Gastrocnemius medialis (tissue), 4 donors: Measurements from ENCODE around the gene TNPO2. TPM values are rescaled to one million over a fixed set of nuclear protein-coding genes. Genes with fewer than 3 reads are reported as not detected.

Experiments used
- ATAC-seq, 2 donors: fragments of 150-250 bp; one replicate each; pipeline ENCODE4 v1.9.1; 2016
- DNase-seq, 2 donors: peaks; one replicate each; pipeline ENCODE4 v3.0.0-alpha.2; 2019
- H3K27ac ChIP-seq, 4 donors: fragments of 200-600 bp; sonication (generic); 1 replicate in 1 of 4; 2 replicates in 3 of 4; pipeline ENCODE4 v1.5.1; 2016 to 2018; ENCODE audit warnings: mild to moderate bottlenecking in 2 of 4, moderate library complexity in 1 of 4
- H3K27me3 ChIP-seq, 3 donors: fragments of 200-600 bp; sonication (generic) in 2 of 3; 1 replicate in 1 of 3; 2 replicates in 2 of 3; pipeline versions ENCODE4 v1.5.1 to v1.6.0; 2016 to 2019; ENCODE audit warnings: mild to moderate bottlenecking in 1 of 3, moderate library complexity in 1 of 3
- H3K36me3 ChIP-seq, 2 donors: fragments of 200-600 bp; sonication (generic) in 1 of 2; one replicate each; pipeline ENCODE4 v1.5.1; 2017 to 2018
- H3K4me1 ChIP-seq, 2 donors: fragments of 200-600 bp; sonication (generic) in 1 of 2; one replicate each; pipeline ENCODE4 v1.5.1; 2016 to 2017; ENCODE audit warnings: mild to moderate bottlenecking in 2 of 2
- H3K4me3 ChIP-seq, 4 donors: fragments of 200-600 bp; sonication (generic) in 3 of 4; 1 replicate in 1 of 4; 2 replicates in 3 of 4; pipeline ENCODE4 v1.5.1; 2016 to 2019; ENCODE audit warnings: mild to moderate bottlenecking in 2 of 4
- H3K9me3 ChIP-seq, 3 donors: fragments of 200-600 bp; sonication (generic) in 2 of 3; 1 replicate in 1 of 3; 2 replicates in 2 of 3; pipeline ENCODE4 v1.5.1; 2016 to 2019
- POLR2A ChIP-seq, 2 donors: fragments of 450-650 bp; IDR thresholded peaks; one replicate each; pipeline ENCODE4 v1.6.1; 2017; ENCODE audit warnings: antibody characterized with exemption in 2 of 2, mild to moderate bottlenecking in 2 of 2, moderate library complexity in 2 of 2
- in situ Hi-C, 4 donors: fragments of 200-750 bp; cut with MboI; loops; one replicate each; pipeline versions ENCODE4 v1.15.0 to v1.8.0; 2017; ENCODE audit warnings: low sequenced_read_pairs in 4 of 4
- intact Hi-C: fragments of 100-400 bp; cut with DNase I; formaldehyde crosslinking; loops from one replicate; pipeline ENCODE4 v1.15.1; 2023; ENCODE audit warnings: low total_unique reads
- total RNA-seq, 4 donors: library from RNA; depleted of rRNA; stranded (reverse); fragments of >200 nt; gene quantifications; one replicate each; pipeline versions ENCODE4 v1.1.0 to v1.2.3, GENCODE V29; 2016
- TF ChIP-seq, protein P1 (sequence below), 5 experiments: fragments of 450-650 bp in 3 of 5; fragments of 200-600 bp in 2 of 5; sonication (generic) in 2 of 5; IDR thresholded peaks in 4 of 5; conservative IDR thresholded peaks in 1 of 5; 1 replicate in 4 of 5; 2 replicates in 1 of 5; pipeline ENCODE4 v1.5.1; 2016 to 2019; ENCODE audit warnings: antibody characterized with exemption in 5 of 5, mild to moderate bottlenecking in 3 of 5, moderate library complexity in 3 of 5

The TNPO2 gene
- total RNA-seq, 4 donors from 2014 or later, result 32.1 to 49.9 (median 42.0) TPM

DNA sequence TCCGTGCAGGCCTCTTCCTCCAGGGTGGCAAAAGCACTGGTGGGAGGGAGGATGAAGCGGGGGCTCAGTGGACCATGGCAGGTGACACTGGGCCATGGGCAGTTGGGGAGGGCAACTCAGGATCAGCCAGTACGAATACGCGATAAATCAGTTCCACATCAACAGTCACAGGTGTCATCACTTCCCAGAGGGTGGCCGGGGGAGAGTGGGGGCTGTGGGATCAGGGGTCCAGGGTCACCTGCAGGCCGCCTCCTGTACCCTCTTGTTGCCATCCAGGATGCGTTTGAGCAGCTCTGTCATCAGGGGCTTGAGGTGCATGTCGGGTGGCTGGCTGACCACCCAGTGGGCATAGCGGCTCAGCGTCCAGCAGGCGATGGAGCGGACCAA, 17.4 kb downstream of the TNPO2 start:
- peaks cover 0 to 97% of the 10 kb centered on the region in 2 donors for H3K36me3 ChIP-seq
- no peaks in the 10 kb centered on the region for H3K4me1 ChIP-seq
- H3K9me3 ChIP-seq, result no peaks in the 10 kb centered on the region
- intact Hi-C loops, result no loop called here
- in situ Hi-C loops, result no loop called here
- H3K27me3 ChIP-seq, result no peaks in the 10 kb centered on the region
- H3K27ac ChIP-seq, result no peak overlapping the region
- no peak overlapping the region for H3K4me3 ChIP-seq
- ATAC-seq (no peak), DNase-seq (no peak)
- no peak for TF ChIP-seq POLR2A (IDR thresholded peaks at IDR 0.05)
- TF ChIP-seq, protein P1, sequence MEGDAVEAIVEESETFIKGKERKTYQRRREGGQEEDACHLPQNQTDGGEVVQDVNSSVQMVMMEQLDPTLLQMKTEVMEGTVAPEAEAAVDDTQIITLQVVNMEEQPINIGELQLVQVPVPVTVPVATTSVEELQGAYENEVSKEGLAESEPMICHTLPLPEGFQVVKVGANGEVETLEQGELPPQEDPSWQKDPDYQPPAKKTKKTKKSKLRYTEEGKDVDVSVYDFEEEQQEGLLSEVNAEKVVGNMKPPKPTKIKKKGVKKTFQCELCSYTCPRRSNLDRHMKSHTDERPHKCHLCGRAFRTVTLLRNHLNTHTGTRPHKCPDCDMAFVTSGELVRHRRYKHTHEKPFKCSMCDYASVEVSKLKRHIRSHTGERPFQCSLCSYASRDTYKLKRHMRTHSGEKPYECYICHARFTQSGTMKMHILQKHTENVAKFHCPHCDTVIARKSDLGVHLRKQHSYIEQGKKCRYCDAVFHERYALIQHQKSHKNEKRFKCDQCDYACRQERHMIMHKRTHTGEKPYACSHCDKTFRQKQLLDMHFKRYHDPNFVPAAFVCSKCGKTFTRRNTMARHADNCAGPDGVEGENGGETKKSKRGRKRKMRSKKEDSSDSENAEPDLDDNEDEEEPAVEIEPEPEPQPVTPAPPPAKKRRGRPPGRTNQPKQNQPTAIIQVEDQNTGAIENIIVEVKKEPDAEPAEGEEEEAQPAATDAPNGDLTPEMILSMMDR (IDR thresholded peaks at IDR 0.05 in 4 of 5, conservative IDR thresholded peaks at IDR 0.05 in 1 of 5), result no peak

DNA sequence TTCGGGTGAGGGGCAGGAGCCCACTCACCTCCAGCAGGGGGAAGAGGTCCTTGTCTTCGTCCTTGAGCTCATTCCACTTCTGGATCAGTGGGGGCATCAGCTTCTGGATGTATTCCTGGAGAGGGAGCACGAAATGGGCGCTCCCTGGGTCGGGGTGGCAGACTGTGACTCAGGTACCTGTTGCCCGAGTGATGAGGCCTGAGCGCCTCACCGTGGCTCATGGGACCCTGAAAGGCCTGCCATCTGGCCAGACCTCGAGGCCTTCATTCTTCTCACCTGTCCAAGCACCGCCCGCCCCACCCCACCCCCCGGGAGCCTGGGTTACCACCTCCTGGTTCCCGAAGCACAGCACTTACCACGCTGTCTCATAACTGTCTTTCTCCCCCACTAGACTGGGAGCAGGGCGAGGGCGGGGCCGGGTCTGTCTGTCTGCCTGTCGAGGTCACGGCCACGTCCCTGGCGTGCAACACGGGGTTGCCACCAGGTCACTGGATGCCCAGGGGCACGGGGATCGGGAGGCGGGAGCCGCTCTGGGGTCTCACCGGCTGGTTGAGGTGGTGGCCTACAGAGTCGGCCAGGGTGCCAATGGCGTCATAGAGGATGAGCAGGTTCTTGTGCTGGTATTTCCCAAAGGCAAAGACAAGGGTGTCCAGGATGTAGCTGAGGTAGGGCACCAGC, 17.9 kb downstream of the TNPO2 start:
- intact Hi-C loops, result no loop called here
- ATAC-seq (no peak), DNase-seq (no peak)
- in situ Hi-C loops, result no loop called here
- Histone ChIP-seq H3K4me3 (no peak overlapping the region), H3K9me3 (no peaks in the 10 kb centered on the region), H3K36me3 (peaks cover 0 to 97% of the 10 kb centered on the region in 2 donors), H3K27me3 (no peaks in the 10 kb centered on the region), H3K27ac (no peak overlapping the region), H3K4me1 (no peaks in the 10 kb centered on the region)
- TF ChIP-seq POLR2A (IDR thresholded peaks at IDR 0.05), result no peak
- TF ChIP-seq, protein P1 (IDR thresholded peaks at IDR 0.05 in 4 of 5, conservative IDR thresholded peaks at IDR 0.05 in 1 of 5), result no peak

DNA sequence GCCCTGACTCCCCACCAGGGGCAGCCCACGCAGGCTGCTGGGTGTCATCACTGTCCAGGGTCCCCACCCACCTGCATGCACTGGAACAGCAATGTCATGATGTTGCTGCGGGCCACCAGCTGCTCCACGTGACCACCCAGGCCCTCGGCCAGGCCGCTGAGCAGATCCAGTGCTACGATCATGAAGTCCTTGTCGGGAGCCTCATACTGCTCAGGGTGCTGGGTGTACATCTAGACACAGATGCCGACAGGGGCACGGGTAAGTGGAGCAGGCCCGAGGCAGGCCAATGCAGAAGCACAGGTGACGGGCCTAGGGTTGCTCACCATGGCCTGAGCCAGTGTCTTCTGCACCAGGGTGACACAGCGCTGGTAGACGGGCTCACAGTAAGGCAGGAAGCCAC, 18.6 kb downstream of the TNPO2 start:
- Histone ChIP-seq H3K36me3 (peaks cover 0 to 97% of the 10 kb centered on the region in 2 donors), H3K9me3 (no peaks in the 10 kb centered on the region), H3K27ac (no peak overlapping the region), H3K4me3 (no peak overlapping the region), H3K4me1 (no peaks in the 10 kb centered on the region), H3K27me3 (no peaks in the 10 kb centered on the region)
- ATAC-seq (no peak), DNase-seq (no peak)
- in situ Hi-C loops, result no loop called here
- TF ChIP-seq, protein P1 (IDR thresholded peaks at IDR 0.05 in 4 of 5, conservative IDR thresholded peaks at IDR 0.05 in 1 of 5), result no peak
- no peak for TF ChIP-seq POLR2A (IDR thresholded peaks at IDR 0.05)
- intact Hi-C loops, result no loop called here

DNA sequence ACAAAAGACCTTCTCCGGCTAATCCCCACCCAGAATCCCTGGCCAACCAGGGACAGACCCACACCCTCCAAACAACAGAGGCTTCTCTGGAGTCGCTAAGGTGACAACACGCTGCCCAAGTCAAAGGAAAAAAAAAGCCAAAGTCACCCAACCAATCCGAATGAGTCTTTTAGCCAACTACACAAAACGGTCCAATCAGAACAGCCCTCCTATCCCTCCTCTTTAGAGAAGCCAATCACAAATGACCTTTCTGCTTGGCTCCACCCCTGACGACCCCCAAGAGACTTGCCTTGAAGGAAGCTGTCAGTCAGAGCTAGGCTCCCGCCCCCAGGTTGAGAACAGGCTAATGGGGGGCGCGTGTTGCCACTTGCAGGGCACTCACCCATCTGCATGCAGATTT, 20.7 kb downstream of the TNPO2 start:
- Histone ChIP-seq H3K4me3 (no peak overlapping the region), H3K9me3 (no peaks in the 10 kb centered on the region), H3K27ac (no peak overlapping the region), H3K27me3 (no peaks in the 10 kb centered on the region), H3K36me3 (peaks cover 0 to 82% of the 10 kb centered on the region in 2 donors), H3K4me1 (no peaks in the 10 kb centered on the region)
- DNase-seq (no peak), ATAC-seq (no peak)
- in situ Hi-C loops, result no loop called here
- intact Hi-C loops, result no loop called here
- TF ChIP-seq, protein P1 (IDR thresholded peaks at IDR 0.05 in 4 of 5, conservative IDR thresholded peaks at IDR 0.05 in 1 of 5), result no peak
- TF ChIP-seq POLR2A (IDR thresholded peaks at IDR 0.05), result no peak
